Endothelial cell of hepatic sinusoid (primary cell): Measurements from ENCODE around the gene CD36.

Experiments used
- in situ Hi-C: cut with HindIII; loops from 2 replicates; pipeline ENCODE4 v1.10.0; 2017; ENCODE audit warnings: low sequenced_read_pairs

Gene CD36

GRCh38 chr7:80649011-80649410, 10.6 kb downstream of the CD36 start:
- in situ Hi-C loops, result no loop called here

- in situ Hi-C loops, result loop anchor here (25.0 kb wide), 1 partner anchor 213 kb away; no protein-coding TSS in a partner anchor
Measured at GRCh38 chr7:80650030-80650429, 11.6 kb downstream of the CD36 start.

- in situ Hi-C loops, result loop anchor here (25.0 kb wide), 1 partner anchor 214 kb away; no protein-coding TSS in a partner anchor
Measured at GRCh38 chr7:80651471-80651870, 13.0 kb downstream of the CD36 start.

- in situ Hi-C loops, result loop anchor here (25.0 kb wide), 1 partner anchor 216 kb away; no protein-coding TSS in a partner anchor
Measured at GRCh38 chr7:80653244-80653643, 14.8 kb downstream of the CD36 start.

- in situ Hi-C loops, result loop anchor here (25.0 kb wide), 1 partner anchor 218 kb away; no protein-coding TSS in a partner anchor
Measured at GRCh38 chr7:80654887-80655340, 16.5 kb downstream of the CD36 start.

GRCh38 chr7:80656029-80656428, 17.6 kb downstream of the CD36 start:
- in situ Hi-C loops, result loop anchor here (25.0 kb wide), 1 partner anchor 219 kb away; no protein-coding TSS in a partner anchor

- in situ Hi-C loops, result loop anchor here (25.0 kb wide), 1 partner anchor 222 kb away; no protein-coding TSS in a partner anchor
Measured at GRCh38 chr7:80659120-80660055, 20.9 kb downstream of the CD36 start.

- in situ Hi-C loops, result loop anchor here (25.0 kb wide), 1 partner anchor 224 kb away; no protein-coding TSS in a partner anchor
Measured at GRCh38 chr7:80660939-80661338, 22.5 kb downstream of the CD36 start.

GRCh38 chr7:80661729-80662128, 23.3 kb downstream of the CD36 start:
- in situ Hi-C loops, result loop anchor here (25.0 kb wide), 1 partner anchor 224 kb away; no protein-coding TSS in a partner anchor

- in situ Hi-C loops, result loop anchor here (25.0 kb wide), 1 partner anchor 225 kb away; no protein-coding TSS in a partner anchor
Measured at GRCh38 chr7:80662252-80662651, 23.8 kb downstream of the CD36 start.

GRCh38 chr7:80665526-80665925, 27.1 kb downstream of the CD36 start:
- in situ Hi-C loops, result loop anchor here (25.0 kb wide), 1 partner anchor 228 kb away; no protein-coding TSS in a partner anchor

- in situ Hi-C loops, result loop anchor here (25.0 kb wide), 1 partner anchor 229 kb away; no protein-coding TSS in a partner anchor
Measured at GRCh38 chr7:80666376-80666775, 27.9 kb downstream of the CD36 start.

- in situ Hi-C loops, result loop anchor here (25.0 kb wide), 1 partner anchor 232 kb away; no protein-coding TSS in a partner anchor
Measured at GRCh38 chr7:80669367-80669766, 30.9 kb downstream of the CD36 start.

GRCh38 chr7:80671744-80672143, 33.3 kb downstream of the CD36 start:
- in situ Hi-C loops, result loop anchor here (25.0 kb wide), 1 partner anchor 234 kb away; no protein-coding TSS in a partner anchor

GRCh38 chr7:80675090-80675489, 36.6 kb downstream of the CD36 start:
- in situ Hi-C loops, result no loop called here

GRCh38 chr7:80676404-80676803, 38.0 kb downstream of the CD36 start:
- in situ Hi-C loops, result no loop called here

GRCh38 chr7:80677629-80678028, 39.2 kb downstream of the CD36 start:
- in situ Hi-C loops, result no loop called here

GRCh38 chr7:80678707-80679106, 40.3 kb downstream of the CD36 start:
- in situ Hi-C loops, result no loop called here

- in situ Hi-C loops, result no loop called here
Measured at GRCh38 chr7:80679921-80680907, 41.8 kb downstream of the CD36 start.

- in situ Hi-C loops, result no loop called here
Measured at GRCh38 chr7:80681272-80681885, 42.9 kb downstream of the CD36 start.
